RWPE2 (cell line): ENCODE data around the gene GABRD.

Source experiments
- ATAC-seq: fragments of 200-7000 bp; cut with Tn5 transposase; 3 replicates; pipeline ENCODE4 v1.9.1; 2021; ENCODE audit warnings: low read depth
- DNase-seq: peaks from one replicate; pipeline ENCODE4 v3.0.0-alpha.2; 2020; ENCODE audit warnings: low spot score
- H3K27ac ChIP-seq: fragments of 450-650 bp; 2 replicates; pipeline ENCODE4 v1.5.1; 2017; ENCODE audit warnings: mild to moderate bottlenecking; ENCODE audit not compliant: poor library complexity, severe bottlenecking
- H3K27me3 ChIP-seq: fragments of 250-450 bp; sonication (Bioruptor Pico); 2 replicates; pipeline ENCODE4 v1.5.1; 2021; ENCODE audit warnings: mild to moderate bottlenecking, moderate library complexity; ENCODE audit not compliant: insufficient read depth, poor library complexity, severe bottlenecking
- H3K36me3 ChIP-seq: fragments of 250-450 bp; sonication (Bioruptor Pico); 2 replicates; pipeline ENCODE4 v1.5.1; 2020; ENCODE audit warnings: low read depth, mild to moderate bottlenecking, moderate library complexity
- H3K4me1 ChIP-seq: fragments of 250-450 bp; sonication (Bioruptor Pico); 2 replicates; pipeline ENCODE4 v1.5.1; 2021; ENCODE audit warnings: mild to moderate bottlenecking, moderate library complexity; ENCODE audit not compliant: insufficient read depth, poor library complexity, severe bottlenecking
- H3K4me3 ChIP-seq: fragments of 250-450 bp; sonication (Bioruptor Pico); 2 replicates; pipeline ENCODE4 v1.5.1; 2021; ENCODE audit warnings: mild to moderate bottlenecking, moderate library complexity; ENCODE audit not compliant: severe bottlenecking
- H3K9me3 ChIP-seq: fragments of 250-450 bp; sonication (Bioruptor Pico); 2 replicates; pipeline ENCODE4 v1.5.1; 2021; ENCODE audit warnings: mild to moderate bottlenecking, moderate library complexity; ENCODE audit not compliant: severe bottlenecking
- CTCF ChIP-seq: fragments of 450-650 bp; IDR thresholded peaks from one replicate; pipeline ENCODE4 v1.5.1; 2017; ENCODE audit warnings: mild to moderate bottlenecking, moderate library complexity; ENCODE audit not compliant: poor library complexity, severe bottlenecking

GABRD gene

GRCh38 chr1:2004856-2005255, 14.3 kb upstream of the GABRD start:
- peaks cover 5% of the 10 kb centered on the region for H3K4me1 ChIP-seq
- DNase-seq = peak; percentile 62
- H3K27ac ChIP-seq = no peak overlapping the region
- no peaks in the 10 kb centered on the region for H3K36me3 ChIP-seq
- H3K4me3 ChIP-seq = no peak overlapping the region
- H3K27me3 ChIP-seq = peaks cover 6% of the 10 kb centered on the region
- no peak for TF ChIP-seq CTCF
- ATAC-seq = no peak
- no peaks in the 10 kb centered on the region for H3K9me3 ChIP-seq

- Histone ChIP-seq H3K27ac (no peak overlapping the region), H3K4me3 (no peak overlapping the region), H3K9me3 (no peaks in the 10 kb centered on the region), H3K27me3 (no peaks in the 10 kb centered on the region), H3K36me3 (no peaks in the 10 kb centered on the region), H3K4me1 (no peaks in the 10 kb centered on the region)
- no peak for DNase-seq
- TF ChIP-seq CTCF = no peak
- no peak for ATAC-seq
These were observed 9.8 kb upstream of the GABRD start for GRCh38 chr1:2009101-2010053.

GRCh38 chr1:2014181-2014580, 5.0 kb upstream of the GABRD start:
- H3K27ac ChIP-seq = no peak overlapping the region
- no peaks in the 10 kb centered on the region for H3K9me3 ChIP-seq
- no peak overlapping the region for H3K4me3 ChIP-seq
- H3K27me3 ChIP-seq = peaks cover 14% of the 10 kb centered on the region
- DNase-seq = no peak
- TF ChIP-seq CTCF = no peak
- no peak for ATAC-seq
- H3K4me1 ChIP-seq = no peaks in the 10 kb centered on the region
- no peaks in the 10 kb centered on the region for H3K36me3 ChIP-seq

- Histone ChIP-seq H3K9me3 (no peaks in the 10 kb centered on the region), H3K36me3 (no peaks in the 10 kb centered on the region), H3K4me1 (no peaks in the 10 kb centered on the region), H3K27me3 (peaks cover 20% of the 10 kb centered on the region), H3K4me3 (no peak overlapping the region), H3K27ac (no peak overlapping the region)
- ATAC-seq = peak; percentile 76
- no peak for TF ChIP-seq CTCF
- DNase-seq = peak; percentile 56
These were observed 4.1 kb upstream of the GABRD start for GRCh38 chr1:2014741-2015735.
